Measurements from ENCODE around the gene CNTRL. TPM values are rescaled to one million over a fixed set of nuclear protein-coding genes. Genes with fewer than 3 reads are reported as not detected.
"Not testable (repeated sequence)": the region's sequence is repeated elsewhere in the genome, so short reads cannot be mapped to it uniquely, and the experiment has no call there.

CNTRL gene
- polyA plus RNA-seq, 4 donors, result 1.9 to 14.4 (median 4.5) TPM

GRCh38 chr9:121082075-121082474 is 7.3 kb downstream of the CNTRL start:
- no peaks in the 10 kb centered on the region for H3K36me3 ChIP-seq (ENCODE audit: control insufficient read depth in 3 of 3, insufficient read depth in 2 of 3, low read depth in 1 of 3, low read length in 3 of 3)
- no peak overlapping the region for H3K4me3 ChIP-seq (ENCODE audit: low read depth in 1 of 3, low read length in 3 of 3)
- H3K4me1 ChIP-seq (ENCODE audit: control insufficient read depth in 3 of 3, insufficient read depth in 2 of 3, low read depth in 1 of 3, low read length in 2 of 3), result no peaks in the 10 kb centered on the region
- FAIRE-seq, result no peak
- DNase-seq, result no peak
- H3K9me3 ChIP-seq (ENCODE audit: control insufficient read depth in 2 of 2, insufficient read depth in 1 of 2, low read depth in 1 of 2, low read length in 1 of 2), result no peaks in the 10 kb centered on the region
- no peaks in the 10 kb centered on the region for H3K27me3 ChIP-seq (ENCODE audit: control insufficient read depth in 3 of 3, insufficient read depth in 3 of 3, low read length in 3 of 3)
- WGBS, 3 donors, result 55 to 71% (median 68%) methylated on average over 1 of the region's 1 CpG
- H3K27ac ChIP-seq (ENCODE audit: low read depth in 1 of 3, low read length in 2 of 3), result no peak overlapping the region

GRCh38 chr9:121085661-121086060 is 10.9 kb downstream of the CNTRL start:
- no peak for DNase-seq
- no peak for FAIRE-seq
- Histone ChIP-seq H3K27me3 (ENCODE audit: control insufficient read depth in 3 of 3, insufficient read depth in 3 of 3, low read length in 3 of 3) (no peaks in the 10 kb centered on the region), H3K36me3 (ENCODE audit: control insufficient read depth in 3 of 3, insufficient read depth in 2 of 3, low read depth in 1 of 3, low read length in 3 of 3) (no peaks in the 10 kb centered on the region), H3K4me3 (ENCODE audit: low read depth in 1 of 3, low read length in 3 of 3) (no peak overlapping the region), H3K27ac (ENCODE audit: low read depth in 1 of 3, low read length in 2 of 3) (no peak overlapping the region), H3K4me1 (ENCODE audit: control insufficient read depth in 3 of 3, insufficient read depth in 2 of 3, low read depth in 1 of 3, low read length in 2 of 3) (no peaks in the 10 kb centered on the region), H3K9me3 (ENCODE audit: control insufficient read depth in 2 of 2, insufficient read depth in 1 of 2, low read depth in 1 of 2, low read length in 1 of 2) (no peaks in the 10 kb centered on the region)
- 82 to 96% (median 88%) methylated on average over 1 of the region's 1 CpG for WGBS, 3 donors

- 76 to 89% (median 76%) methylated on average over 3 of the region's 3 CpGs for WGBS, 3 donors
Measured at GRCh38 chr9:121088576-121088975, 13.8 kb downstream of the CNTRL start.

GRCh38 chr9:121090743-121091142 is 16.0 kb downstream of the CNTRL start:
- 90 to 96% (median 91%) methylated on average over 6 of the region's 6 CpGs for WGBS, 3 donors
- DNase-seq; H3K4me1 ChIP-seq (ENCODE audit: control insufficient read depth in 3 of 3, insufficient read depth in 2 of 3, low read depth in 1 of 3, low read length in 2 of 3); H3K4me3 ChIP-seq (ENCODE audit: low read depth in 1 of 3, low read length in 3 of 3); H3K36me3 ChIP-seq (ENCODE audit: control insufficient read depth in 3 of 3, insufficient read depth in 2 of 3, low read depth in 1 of 3, low read length in 3 of 3); FAIRE-seq; H3K9me3 ChIP-seq (ENCODE audit: control insufficient read depth in 2 of 2, insufficient read depth in 1 of 2, low read depth in 1 of 2, low read length in 1 of 2); H3K27me3 ChIP-seq (ENCODE audit: control insufficient read depth in 3 of 3, insufficient read depth in 3 of 3, low read length in 3 of 3); H3K27ac ChIP-seq (ENCODE audit: low read depth in 1 of 3, low read length in 2 of 3): not testable (repeated sequence)

More at GRCh38 chr9:121088576-121088975, 13.8 kb downstream of the CNTRL start:
- DNase-seq (no peak), FAIRE-seq (no peak)
- Histone ChIP-seq H3K9me3 (ENCODE audit: control insufficient read depth in 2 of 2, insufficient read depth in 1 of 2, low read depth in 1 of 2, low read length in 1 of 2) (no peaks in the 10 kb centered on the region), H3K4me3 (ENCODE audit: low read depth in 1 of 3, low read length in 3 of 3) (no peak overlapping the region), H3K27me3 (ENCODE audit: control insufficient read depth in 3 of 3, insufficient read depth in 3 of 3, low read length in 3 of 3) (no peaks in the 10 kb centered on the region), H3K27ac (ENCODE audit: low read depth in 1 of 3, low read length in 2 of 3) (no peak overlapping the region), H3K4me1 (ENCODE audit: control insufficient read depth in 3 of 3, insufficient read depth in 2 of 3, low read depth in 1 of 3, low read length in 2 of 3) (no peaks in the 10 kb centered on the region), H3K36me3 (ENCODE audit: control insufficient read depth in 3 of 3, insufficient read depth in 2 of 3, low read depth in 1 of 3, low read length in 3 of 3) (no peaks in the 10 kb centered on the region)

- no peaks in the 10 kb centered on the region for H3K27me3 ChIP-seq (ENCODE audit: control insufficient read depth in 3 of 3, insufficient read depth in 3 of 3, low read length in 3 of 3)
- H3K4me3 ChIP-seq (ENCODE audit: low read depth in 1 of 3, low read length in 3 of 3), result no peak overlapping the region
- peaks cover 0 to 3% (median 0%) of the 10 kb centered on the region in 3 donors for H3K36me3 ChIP-seq (ENCODE audit: control insufficient read depth in 3 of 3, insufficient read depth in 2 of 3, low read depth in 1 of 3, low read length in 3 of 3)
- no peak overlapping the region for H3K27ac ChIP-seq (ENCODE audit: low read depth in 1 of 3, low read length in 2 of 3)
- H3K4me1 ChIP-seq (ENCODE audit: control insufficient read depth in 3 of 3, insufficient read depth in 2 of 3, low read depth in 1 of 3, low read length in 2 of 3), result no peaks in the 10 kb centered on the region
- DNase-seq (no peak), FAIRE-seq (no peak)
- H3K9me3 ChIP-seq (ENCODE audit: control insufficient read depth in 2 of 2, insufficient read depth in 1 of 2, low read depth in 1 of 2, low read length in 1 of 2), result no peaks in the 10 kb centered on the region
Measured at GRCh38 chr9:121095057-121095456, 20.3 kb downstream of the CNTRL start.

- Histone ChIP-seq H3K36me3 (ENCODE audit: control insufficient read depth in 3 of 3, insufficient read depth in 2 of 3, low read depth in 1 of 3, low read length in 3 of 3) (peaks cover 0 to 3% (median 0%) of the 10 kb centered on the region in 3 donors), H3K27ac (ENCODE audit: low read depth in 1 of 3, low read length in 2 of 3) (no peak overlapping the region), H3K4me1 (ENCODE audit: control insufficient read depth in 3 of 3, insufficient read depth in 2 of 3, low read depth in 1 of 3, low read length in 2 of 3) (no peaks in the 10 kb centered on the region), H3K9me3 (ENCODE audit: control insufficient read depth in 2 of 2, insufficient read depth in 1 of 2, low read depth in 1 of 2, low read length in 1 of 2) (no peaks in the 10 kb centered on the region), H3K4me3 (ENCODE audit: low read depth in 1 of 3, low read length in 3 of 3) (no peak overlapping the region), H3K27me3 (ENCODE audit: control insufficient read depth in 3 of 3, insufficient read depth in 3 of 3, low read length in 3 of 3) (no peaks in the 10 kb centered on the region)
- FAIRE-seq (no peak), DNase-seq (no peak)
- WGBS, 3 donors, result 74 to 94% (median 85%) methylated on average over 5 of the region's 5 CpGs
Measured at GRCh38 chr9:121098567-121099198, 23.9 kb downstream of the CNTRL start.

GRCh38 chr9:121104054-121104453 is 29.3 kb downstream of the CNTRL start:
- H3K27ac ChIP-seq (ENCODE audit: low read depth in 1 of 3, low read length in 2 of 3); H3K4me1 ChIP-seq (ENCODE audit: control insufficient read depth in 3 of 3, insufficient read depth in 2 of 3, low read depth in 1 of 3, low read length in 2 of 3); DNase-seq; H3K36me3 ChIP-seq (ENCODE audit: control insufficient read depth in 3 of 3, insufficient read depth in 2 of 3, low read depth in 1 of 3, low read length in 3 of 3); H3K27me3 ChIP-seq (ENCODE audit: control insufficient read depth in 3 of 3, insufficient read depth in 3 of 3, low read length in 3 of 3); FAIRE-seq; H3K4me3 ChIP-seq (ENCODE audit: low read depth in 1 of 3, low read length in 3 of 3); H3K9me3 ChIP-seq (ENCODE audit: control insufficient read depth in 2 of 2, insufficient read depth in 1 of 2, low read depth in 1 of 2, low read length in 1 of 2): not testable (repeated sequence)
- WGBS, 3 donors, result 94 to 96% (median 96%) methylated on average over 5 of the region's 5 CpGs

GRCh38 chr9:121105531-121105930 is 30.8 kb downstream of the CNTRL start:
- Histone ChIP-seq H3K36me3 (ENCODE audit: control insufficient read depth in 3 of 3, insufficient read depth in 2 of 3, low read depth in 1 of 3, low read length in 3 of 3) (no peaks in the 10 kb centered on the region), H3K4me1 (ENCODE audit: control insufficient read depth in 3 of 3, insufficient read depth in 2 of 3, low read depth in 1 of 3, low read length in 2 of 3) (no peaks in the 10 kb centered on the region), H3K4me3 (ENCODE audit: low read depth in 1 of 3, low read length in 3 of 3) (no peak overlapping the region), H3K9me3 (ENCODE audit: control insufficient read depth in 2 of 2, insufficient read depth in 1 of 2, low read depth in 1 of 2, low read length in 1 of 2) (no peaks in the 10 kb centered on the region), H3K27me3 (ENCODE audit: control insufficient read depth in 3 of 3, insufficient read depth in 3 of 3, low read length in 3 of 3) (no peaks in the 10 kb centered on the region), H3K27ac (ENCODE audit: low read depth in 1 of 3, low read length in 2 of 3) (no peak overlapping the region)
- FAIRE-seq (no peak), DNase-seq (no peak)
- WGBS, 3 donors, result 76 to 96% (median 91%) methylated on average over 2 of the region's 2 CpGs

GRCh38 chr9:121107029-121107428 is 32.3 kb downstream of the CNTRL start:
- no peak for DNase-seq
- Histone ChIP-seq H3K27ac (ENCODE audit: low read depth in 1 of 3, low read length in 2 of 3) (no peak overlapping the region), H3K36me3 (ENCODE audit: control insufficient read depth in 3 of 3, insufficient read depth in 2 of 3, low read depth in 1 of 3, low read length in 3 of 3) (no peaks in the 10 kb centered on the region), H3K4me3 (ENCODE audit: low read depth in 1 of 3, low read length in 3 of 3) (no peak overlapping the region), H3K4me1 (ENCODE audit: control insufficient read depth in 3 of 3, insufficient read depth in 2 of 3, low read depth in 1 of 3, low read length in 2 of 3) (no peaks in the 10 kb centered on the region), H3K9me3 (ENCODE audit: control insufficient read depth in 2 of 2, insufficient read depth in 1 of 2, low read depth in 1 of 2, low read length in 1 of 2) (no peaks in the 10 kb centered on the region), H3K27me3 (ENCODE audit: control insufficient read depth in 3 of 3, insufficient read depth in 3 of 3, low read length in 3 of 3) (no peaks in the 10 kb centered on the region)
- no peak for FAIRE-seq
- 87 to 100% (median 91%) methylated on average over 1 of the region's 1 CpG for WGBS, 3 donors

All from small intestine (tissue), 7 donors.